Measurements from ENCODE around the gene AGRN.
A peak's percentile ranks its signal among the peaks of the same experiment; 100 is the strongest.

DNA sequence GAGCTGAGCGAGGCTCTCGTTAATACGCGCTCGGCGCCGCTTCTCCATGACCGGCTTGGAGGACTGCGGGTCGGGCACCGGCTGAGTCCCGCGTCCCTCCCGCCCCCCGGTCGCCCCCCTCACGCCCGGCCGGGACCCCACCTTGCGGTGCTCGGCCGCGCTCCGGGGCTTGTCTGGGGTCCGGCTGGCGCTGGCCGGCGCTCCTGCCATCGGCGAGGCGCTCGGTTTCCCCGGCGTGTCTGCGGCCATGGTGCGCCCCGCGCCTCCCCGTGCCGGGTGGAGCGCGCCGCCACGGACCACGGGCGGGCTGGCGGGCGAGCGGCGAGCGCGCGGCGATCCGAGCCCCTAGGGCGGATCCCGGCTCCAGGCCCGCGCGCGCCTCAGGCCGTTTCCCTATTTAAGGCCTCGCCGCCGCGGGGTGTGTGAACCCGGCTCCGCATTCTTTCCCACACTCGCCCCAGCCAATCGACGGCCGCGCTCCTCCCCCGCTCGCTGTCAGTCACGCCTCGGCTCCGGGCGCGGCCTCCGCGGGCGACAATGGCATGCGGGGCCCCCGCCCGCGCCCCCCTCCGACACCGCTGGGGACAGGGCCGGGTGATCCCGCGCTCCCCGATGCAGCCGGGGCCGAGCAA is 20.1 kb upstream of the AGRN start, which contains the start of gene HES4:
- TF ChIP-seq FOXM1 (IDR thresholded peaks at IDR 0.05; ENCODE audit: borderline replicate concordance) = peak; percentile 92
- TF ChIP-seq, protein P1, sequence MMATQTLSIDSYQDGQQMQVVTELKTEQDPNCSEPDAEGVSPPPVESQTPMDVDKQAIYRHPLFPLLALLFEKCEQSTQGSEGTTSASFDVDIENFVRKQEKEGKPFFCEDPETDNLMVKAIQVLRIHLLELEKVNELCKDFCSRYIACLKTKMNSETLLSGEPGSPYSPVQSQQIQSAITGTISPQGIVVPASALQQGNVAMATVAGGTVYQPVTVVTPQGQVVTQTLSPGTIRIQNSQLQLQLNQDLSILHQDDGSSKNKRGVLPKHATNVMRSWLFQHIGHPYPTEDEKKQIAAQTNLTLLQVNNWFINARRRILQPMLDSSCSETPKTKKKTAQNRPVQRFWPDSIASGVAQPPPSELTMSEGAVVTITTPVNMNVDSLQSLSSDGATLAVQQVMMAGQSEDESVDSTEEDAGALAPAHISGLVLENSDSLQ (IDR thresholded peaks at IDR 0.05) = peak; percentile 97
- no peak for TF ChIP-seq BHLHE40 (IDR thresholded peaks at IDR 0.05; ENCODE audit: borderline replicate concordance)
